ENCODE results near the gene PPIL1.

Gene PPIL1

GRCh38 chr6:36888115-36888643 lies 13.6 kb upstream of the PPIL1 start:
- DNase-seq: no peak

GRCh38 chr6:36886950-36887618 lies 12.5 kb upstream of the PPIL1 start:
- DNase-seq: no peak

- peak; percentile 98 for DNase-seq
These were observed 11.1 kb upstream of the PPIL1 start, which contains the start of gene C6orf89 for GRCh38 chr6:36885461-36886401. TSS of gene C6orf89 (plus strand) at chr6:36885952. CDS start at chr6:36899445, 13,493 bp downstream.

GRCh38 chr6:36884610-36885009 lies 10.0 kb upstream of the PPIL1 start:
- DNase-seq: no peak

GRCh38 chr6:36875250-36875633 lies 639 bp upstream of the PPIL1 start:
- no peak for DNase-seq

GRCh38 chr6:36873612-36874442 lies 776 bp downstream of the PPIL1 start:
- peak; percentile 15 for DNase-seq

GRCh38 chr6:36873115-36873514 lies 1.5 kb downstream of the PPIL1 start:
- no peak for DNase-seq

- no peak for DNase-seq
These were observed 2.9 kb downstream of the PPIL1 start for GRCh38 chr6:36871686-36872085.

GRCh38 chr6:36867471-36868224 lies 7.0 kb downstream of the PPIL1 start:
- DNase-seq: no peak

GRCh38 chr6:36865835-36866234 lies 8.8 kb downstream of the PPIL1 start:
- no peak for DNase-seq

- DNase-seq: no peak
These were observed 10.7 kb downstream of the PPIL1 start for GRCh38 chr6:36863670-36864540.

- no peak for DNase-seq
These were observed 11.7 kb downstream of the PPIL1 start for GRCh38 chr6:36862848-36863382.

GRCh38 chr6:36862164-36862847 lies 12.3 kb downstream of the PPIL1 start:
- no peak for DNase-seq

GRCh38 chr6:36860126-36860525 lies 14.5 kb downstream of the PPIL1 start:
- DNase-seq: no peak

- no peak for DNase-seq
These were observed 16.1 kb downstream of the PPIL1 start for GRCh38 chr6:36858407-36858981.

GRCh38 chr6:36857325-36857724 lies 17.3 kb downstream of the PPIL1 start:
- DNase-seq: no peak

- no peak for DNase-seq
These were observed 18.3 kb downstream of the PPIL1 start for GRCh38 chr6:36856277-36856676.

- no peak for DNase-seq
These were observed 18.9 kb downstream of the PPIL1 start for GRCh38 chr6:36855750-36856149.

GRCh38 chr6:36853325-36853724 lies 21.3 kb downstream of the PPIL1 start:
- DNase-seq: no peak
